NCI-H510A treated with DMSO at 0.1 percent for 48 hours (cell line): Measurements from ENCODE around the gene WBP1L.
"Not testable (repeated sequence)": the region's sequence is repeated elsewhere in the genome, so short reads cannot be mapped to it uniquely, and the experiment has no call there.

Experiments
- DNase-seq: peaks from one replicate; lab custom pipeline; 2025; lab: John Stamatoyannopoulos, UW

WBP1L gene

GRCh38 chr10:102811346-102811745 is 67.6 kb downstream of the WBP1L start:
- DNase-seq, result no peak

DNA sequence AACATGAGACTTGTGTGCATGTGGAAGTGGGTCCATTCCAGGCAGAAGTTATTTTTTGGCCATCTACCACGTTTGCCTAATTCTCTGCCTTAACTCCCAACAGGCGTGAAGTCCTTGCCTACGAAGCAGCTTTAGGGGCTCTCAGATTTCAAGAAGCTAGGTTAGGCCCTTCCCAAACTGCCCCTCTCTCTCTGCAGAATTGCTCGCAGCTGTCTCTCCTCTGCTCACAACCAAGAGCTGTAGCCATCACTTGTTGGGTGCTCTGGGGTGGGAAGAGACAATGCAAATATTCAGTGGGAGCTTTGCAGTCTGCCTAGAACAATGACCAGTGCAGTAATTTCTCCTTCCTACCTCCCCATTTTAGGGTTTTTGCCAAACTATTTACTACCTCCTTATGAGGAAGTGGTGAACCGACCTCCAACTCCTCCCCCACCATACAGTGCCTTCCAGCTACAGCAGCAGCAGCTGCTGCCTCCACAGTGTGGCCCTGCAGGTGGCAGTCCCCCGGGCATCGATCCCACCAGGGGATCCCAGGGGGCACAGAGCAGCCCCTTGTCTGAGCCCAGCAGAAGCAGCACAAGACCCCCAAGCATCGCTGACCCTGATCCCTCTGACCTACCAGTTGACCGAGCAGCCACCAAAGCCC is 68.6 kb downstream of the WBP1L start:
- DNase-seq, result no peak

DNA sequence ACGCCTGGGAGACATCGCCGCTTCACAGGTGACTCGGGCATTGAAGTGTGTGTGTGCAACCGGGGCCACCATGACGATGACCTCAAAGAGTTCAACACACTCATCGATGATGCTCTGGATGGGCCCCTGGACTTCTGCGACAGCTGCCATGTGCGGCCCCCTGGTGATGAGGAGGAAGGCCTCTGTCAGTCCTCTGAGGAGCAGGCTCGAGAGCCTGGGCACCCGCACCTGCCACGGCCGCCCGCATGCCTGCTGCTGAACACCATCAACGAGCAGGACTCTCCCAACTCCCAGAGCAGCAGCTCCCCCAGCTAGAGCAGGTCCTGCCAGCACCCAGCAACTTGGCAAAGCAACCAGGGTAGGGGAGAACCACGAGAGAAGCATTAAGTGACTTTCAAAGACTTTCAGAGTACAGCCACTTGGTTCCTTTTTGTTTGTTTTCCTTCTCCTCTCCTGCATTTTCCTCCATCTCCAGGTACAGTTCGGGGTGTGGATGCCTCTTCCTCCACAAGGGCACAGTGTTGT is 69.3 kb downstream of the WBP1L start:
- no peak for DNase-seq

DNA sequence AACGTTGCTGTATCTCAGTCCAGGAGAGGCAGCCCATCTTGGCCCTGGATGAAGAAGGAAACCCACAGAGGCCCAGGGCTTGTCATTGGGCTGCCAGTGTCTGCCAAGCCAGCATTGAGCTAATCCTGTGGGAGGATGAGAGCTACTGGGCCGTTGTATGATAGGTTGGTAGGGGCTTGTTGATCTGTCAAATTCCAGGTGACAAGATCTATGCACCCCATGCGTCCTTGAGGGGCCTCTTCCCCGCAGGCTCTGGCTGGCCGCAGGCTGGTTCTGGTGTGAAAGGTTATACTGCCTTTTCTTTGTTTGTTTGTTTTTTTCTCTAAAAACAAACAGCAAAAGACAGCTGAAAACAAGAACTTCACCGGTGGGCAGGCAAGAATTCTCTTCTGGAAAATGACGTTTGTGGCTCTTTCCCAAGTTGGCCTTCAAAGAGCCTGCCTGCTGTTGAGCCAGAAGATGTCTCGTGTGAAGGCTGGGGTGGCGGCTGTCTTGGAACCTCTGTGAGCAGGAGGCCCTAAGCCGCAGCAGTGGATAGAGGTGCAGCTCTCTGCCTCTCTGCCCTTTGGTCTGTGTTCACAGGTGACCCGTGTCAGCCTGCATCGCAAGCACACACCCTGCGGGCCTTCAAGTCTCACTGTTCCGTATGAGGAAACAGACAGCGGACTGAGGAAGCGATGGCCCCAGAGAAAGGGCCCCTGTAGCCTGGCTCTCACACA is 70.1 kb downstream of the WBP1L start:
- DNase-seq, result no peak

DNA sequence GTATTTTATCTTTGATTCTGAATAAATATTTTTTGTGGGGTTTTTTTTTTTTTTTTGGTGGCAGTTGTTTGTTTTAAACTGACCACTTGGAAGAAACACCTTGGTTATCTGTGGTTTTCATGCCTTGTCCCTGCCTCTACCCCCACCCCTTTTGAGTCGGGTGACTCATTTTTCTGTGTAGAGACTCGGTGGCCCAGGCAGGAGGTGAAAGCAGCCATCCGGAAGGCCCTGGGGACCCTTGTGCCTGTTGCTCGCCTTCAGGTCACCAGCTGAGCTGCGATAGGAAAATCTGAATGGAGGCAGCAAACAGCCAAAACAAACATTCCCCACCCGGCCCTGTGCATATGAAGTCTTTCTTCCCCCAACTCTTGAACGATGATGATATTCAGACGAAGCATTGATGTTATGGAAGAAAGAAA is 70.7 kb downstream of the WBP1L start:
- no peak for DNase-seq

GRCh38 chr10:102814873-102815661 is 71.3 kb downstream of the WBP1L start:
- no peak for DNase-seq

DNA sequence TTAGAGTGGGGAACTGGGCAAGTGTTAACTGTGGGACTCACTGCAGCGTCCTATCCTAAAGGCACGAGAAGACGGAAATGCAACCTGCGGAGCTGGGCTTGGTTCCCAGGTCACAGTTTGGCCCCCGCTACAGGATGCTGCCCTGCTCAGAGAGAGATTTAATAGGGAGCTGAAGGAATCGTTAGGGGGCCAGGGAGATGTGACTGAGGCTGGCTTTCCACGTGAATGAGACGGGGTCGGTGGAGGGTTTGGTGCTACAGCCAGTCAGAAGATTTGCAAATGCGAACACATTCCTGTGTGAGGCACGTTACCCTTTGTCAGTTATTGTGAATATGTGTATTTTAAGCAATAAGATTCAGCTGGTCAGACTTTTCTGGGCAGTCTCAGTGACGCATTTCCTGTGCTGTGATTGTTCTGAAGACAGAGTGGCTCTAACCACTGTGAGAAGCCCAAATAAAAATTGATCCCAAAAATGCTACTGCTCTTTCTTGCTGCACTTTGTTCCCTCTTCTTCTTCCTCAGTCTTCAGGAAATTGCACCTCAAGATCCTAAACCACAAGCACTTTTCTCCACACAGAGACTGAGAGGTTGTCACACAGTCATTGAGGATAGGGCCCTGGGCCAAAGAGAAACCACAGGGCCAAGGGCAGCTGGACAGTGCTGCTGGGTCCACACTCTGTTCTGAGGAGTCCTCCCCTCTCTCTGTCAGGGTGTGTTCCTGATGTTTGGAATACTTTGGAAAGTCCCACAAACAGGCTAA is 72.2 kb downstream of the WBP1L start:
- no peak for DNase-seq

DNA sequence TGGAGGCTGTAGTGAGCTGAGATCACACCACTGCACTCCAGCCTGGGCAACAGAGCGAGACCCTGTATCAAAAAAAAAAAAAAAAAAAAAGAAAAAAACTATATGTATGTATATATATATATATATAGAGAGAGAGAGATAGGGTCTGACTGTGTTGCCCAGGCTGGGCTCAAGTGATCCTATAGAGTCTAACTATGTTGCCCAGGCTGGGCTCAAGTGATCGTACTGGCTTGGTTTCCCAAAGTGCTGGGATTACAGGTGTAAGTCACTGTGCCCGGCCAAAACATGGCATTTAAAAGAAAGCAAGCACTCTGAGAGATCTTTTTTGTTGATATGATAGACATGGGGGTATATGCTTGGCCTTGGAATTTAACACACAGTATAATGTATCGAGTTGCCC is 73.4 kb downstream of the WBP1L start:
- no peak for DNase-seq

DNA sequence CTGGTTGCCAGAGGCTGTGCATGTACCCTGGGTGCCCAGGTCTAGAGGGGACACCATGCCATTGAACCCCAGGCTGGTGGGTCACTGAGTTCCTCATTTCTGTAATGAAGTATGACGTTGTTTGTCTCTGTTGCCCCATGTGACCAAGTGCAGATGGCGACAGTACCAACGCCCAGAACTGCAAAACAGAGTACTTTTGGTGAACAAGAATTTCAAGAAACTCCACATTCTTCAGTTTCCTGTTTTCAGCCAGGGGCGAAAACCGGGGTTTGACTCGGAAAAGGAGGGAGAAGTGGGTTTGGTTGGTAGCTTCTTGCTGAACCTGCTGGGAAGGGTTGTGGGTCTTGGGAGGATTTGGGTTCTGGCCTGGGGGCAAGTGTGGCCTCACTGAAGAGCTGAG is 75.3 kb downstream of the WBP1L start:
- DNase-seq, result no peak

- not testable (repeated sequence) for DNase-seq
Observed at GRCh38 chr10:102820008-102820407, 76.3 kb downstream of the WBP1L start.

GRCh38 chr10:102822222-102822621 is 78.5 kb downstream of the WBP1L start:
- no peak for DNase-seq

DNA sequence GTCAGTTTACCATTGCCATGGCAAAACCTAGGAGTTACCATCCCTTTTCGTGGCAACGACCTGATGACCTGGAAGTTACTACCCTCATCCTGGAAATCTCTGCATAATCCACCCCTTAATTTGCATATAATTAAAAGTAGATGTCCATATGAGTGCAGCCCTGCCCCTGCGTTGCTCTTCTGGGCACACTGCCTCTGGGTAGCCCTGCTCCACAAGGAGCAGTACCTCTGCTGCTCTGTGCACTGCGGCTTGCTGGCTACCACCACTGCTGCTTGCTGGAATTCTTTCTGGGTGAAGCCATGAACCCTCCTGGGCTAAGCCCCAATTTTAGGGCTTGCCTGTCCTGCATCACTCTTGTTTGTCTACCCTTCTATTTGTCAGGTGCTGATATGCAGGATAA is 80.9 kb downstream of the WBP1L start:
- DNase-seq, result no peak

DNA sequence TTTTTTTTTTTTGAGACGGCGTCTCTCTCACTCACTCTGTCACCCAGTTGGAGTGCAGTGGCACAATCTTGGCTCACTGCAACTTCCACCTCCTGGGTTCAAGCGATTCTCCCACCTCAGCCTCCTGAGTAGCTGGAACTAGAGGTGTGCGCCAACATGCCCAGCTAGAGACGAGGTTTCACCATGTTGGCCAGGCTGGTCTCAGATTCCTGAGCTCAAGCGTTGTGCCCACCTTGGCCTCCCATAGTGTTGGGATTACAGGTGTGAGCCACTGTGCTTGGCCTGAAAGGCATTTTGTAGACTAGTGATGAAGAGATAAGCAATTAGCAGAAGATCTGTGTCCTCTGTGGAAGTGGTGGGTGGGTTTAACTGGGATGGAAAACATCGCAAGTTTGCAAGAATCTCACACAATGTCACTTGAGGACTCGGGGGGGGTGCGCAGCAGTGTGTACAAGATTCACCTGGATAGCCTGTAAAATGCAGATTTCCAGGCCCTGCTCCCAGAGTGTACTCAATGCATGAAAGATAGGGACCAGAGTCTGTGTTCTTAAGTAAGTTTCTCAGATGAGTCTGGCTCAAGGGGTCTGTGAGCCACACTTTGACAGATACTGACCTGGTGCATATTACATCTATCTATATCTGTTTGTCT is 82.5 kb downstream of the WBP1L start:
- no peak for DNase-seq

- DNase-seq, result no peak
Observed at GRCh38 chr10:102827597-102827975, 83.8 kb downstream of the WBP1L start.

DNA sequence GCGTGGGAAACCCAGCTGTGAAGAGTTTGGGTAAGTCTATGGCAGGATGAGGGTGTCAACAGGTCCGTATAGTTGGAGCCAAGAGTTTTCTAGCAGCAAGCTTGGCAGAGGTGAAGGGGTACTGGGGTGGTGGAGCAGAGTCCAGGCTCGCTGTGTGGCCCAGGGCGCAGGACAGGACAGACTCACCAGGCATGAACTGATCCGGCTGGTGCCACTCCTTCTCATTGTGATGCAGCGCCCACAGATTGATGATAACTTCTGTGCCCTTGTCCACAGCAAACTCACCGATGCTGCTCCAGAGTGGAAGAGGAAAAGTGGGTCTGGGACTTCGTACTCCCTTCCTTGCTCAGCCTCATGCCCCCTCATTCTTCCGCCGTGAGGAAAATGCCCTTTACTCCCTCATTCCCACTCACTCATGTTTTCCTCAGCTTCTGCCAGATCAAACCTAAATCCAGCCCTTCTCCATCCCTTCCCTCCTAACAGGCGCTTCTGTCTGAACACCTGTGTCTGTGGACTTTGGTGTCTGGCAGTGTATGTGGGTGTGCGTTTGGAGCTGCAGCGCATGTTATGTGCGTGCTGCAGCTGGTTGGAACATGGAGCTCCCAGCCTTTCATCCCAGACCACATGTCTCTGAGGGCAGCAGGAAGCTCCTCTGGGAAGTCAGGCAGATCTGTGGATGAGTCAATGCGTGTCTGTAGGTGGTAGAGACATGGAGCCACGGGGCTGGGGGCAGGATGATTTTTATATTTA is 87.7 kb downstream of the WBP1L start:
- DNase-seq, result no peak

GRCh38 chr10:102832248-102832647 is 88.5 kb downstream of the WBP1L start:
- DNase-seq, result no peak

DNA sequence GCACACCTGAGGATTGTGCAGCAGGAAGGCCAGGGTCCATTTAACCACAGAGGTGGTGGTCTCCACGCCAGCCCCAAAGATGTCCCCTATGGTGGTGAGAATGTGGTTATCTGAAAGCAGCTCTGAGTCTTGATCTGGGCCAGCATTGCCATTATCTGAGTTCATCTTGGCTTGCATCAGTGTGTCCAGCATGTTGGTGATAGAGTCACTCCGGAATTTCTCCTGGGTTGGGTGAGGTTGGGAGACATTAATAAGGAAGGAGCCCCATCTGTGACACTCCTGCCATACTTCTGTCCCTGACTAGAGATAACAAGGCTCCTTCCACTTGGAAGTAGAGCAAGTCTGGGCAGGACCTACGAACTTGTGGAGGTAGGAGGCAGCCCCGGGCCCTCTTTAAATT is 89.2 kb downstream of the WBP1L start:
- no peak for DNase-seq

GRCh38 chr10:102834143-102834542 is 90.4 kb downstream of the WBP1L start:
- DNase-seq, result no peak

DNA sequence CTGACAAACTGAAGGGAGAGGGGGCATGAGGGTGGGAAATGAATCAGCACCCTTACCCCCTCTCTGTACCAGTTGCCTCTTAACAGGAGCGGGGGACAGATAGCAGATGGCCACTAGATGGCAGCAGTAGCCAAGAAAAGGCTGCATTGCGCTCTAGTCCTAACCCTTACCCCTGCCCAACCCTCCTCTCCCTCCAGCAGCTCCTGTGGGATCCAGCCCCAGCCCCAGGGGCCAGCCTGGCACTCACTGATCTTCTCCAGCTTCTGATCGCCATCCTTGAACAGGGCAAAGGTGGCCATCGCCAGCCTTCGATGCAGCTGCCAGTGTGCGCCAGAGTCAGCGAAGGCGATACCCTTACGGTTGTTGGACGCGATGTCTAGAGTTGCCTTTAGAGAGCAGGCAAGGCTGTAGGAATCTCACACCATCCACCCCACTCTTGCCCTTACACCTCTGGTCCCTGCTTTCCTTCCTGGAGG is 91.3 kb downstream of the WBP1L start:
- DNase-seq, result peak; percentile 77

DNA sequence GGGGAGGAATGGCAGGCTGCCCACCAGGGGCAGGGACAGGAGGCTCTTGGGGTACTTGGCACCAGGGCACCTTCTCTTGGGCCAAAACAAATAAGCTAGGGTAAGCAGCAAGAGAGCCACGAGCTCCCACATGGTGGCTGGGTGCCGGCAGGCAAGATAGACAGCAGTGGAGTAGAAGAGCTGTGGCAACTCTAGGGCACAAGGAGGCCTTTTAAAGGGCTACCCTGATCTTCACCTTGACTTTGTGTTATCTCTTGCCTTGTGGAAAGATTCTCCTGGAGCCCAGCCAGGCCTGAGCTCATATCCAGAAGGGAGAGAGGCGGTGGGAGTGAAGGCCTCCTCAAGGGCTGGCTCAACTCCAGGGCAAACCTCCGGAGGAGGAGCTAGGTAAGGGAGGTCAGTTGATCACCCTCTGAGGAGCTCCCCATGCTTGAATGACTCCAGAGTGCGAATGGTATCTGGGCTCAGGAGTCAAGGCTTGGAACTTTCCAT is 93.5 kb downstream of the WBP1L start, which contains the start of gene CYP17A1:
TSS of gene CYP17A1 (minus strand) at position 184 of the 492 bp plus-strand sequence. CDS start at position 132, 52 bp downstream.
- DNase-seq, result no peak
